Stimulated activated CD8-positive, alpha-beta memory T cell treated with anti-CD3 and anti-CD28 coated beads, Interleukin-12 subunit alpha, Interleukin-12 subunit beta, amount 100 ng/mL, for 4 hours (primary cell): Measurements from ENCODE around the gene ATP8B1.
"Not testable (repeated sequence)": the region's sequence is repeated elsewhere in the genome, so short reads cannot be mapped to it uniquely, and the experiment has no call there.

Source experiments
- DNase-seq: peaks from one replicate; pipeline ENCODE4 v3.0.0-alpha.2; 2020; ENCODE audit warnings: low read depth

ATP8B1 gene

DNA sequence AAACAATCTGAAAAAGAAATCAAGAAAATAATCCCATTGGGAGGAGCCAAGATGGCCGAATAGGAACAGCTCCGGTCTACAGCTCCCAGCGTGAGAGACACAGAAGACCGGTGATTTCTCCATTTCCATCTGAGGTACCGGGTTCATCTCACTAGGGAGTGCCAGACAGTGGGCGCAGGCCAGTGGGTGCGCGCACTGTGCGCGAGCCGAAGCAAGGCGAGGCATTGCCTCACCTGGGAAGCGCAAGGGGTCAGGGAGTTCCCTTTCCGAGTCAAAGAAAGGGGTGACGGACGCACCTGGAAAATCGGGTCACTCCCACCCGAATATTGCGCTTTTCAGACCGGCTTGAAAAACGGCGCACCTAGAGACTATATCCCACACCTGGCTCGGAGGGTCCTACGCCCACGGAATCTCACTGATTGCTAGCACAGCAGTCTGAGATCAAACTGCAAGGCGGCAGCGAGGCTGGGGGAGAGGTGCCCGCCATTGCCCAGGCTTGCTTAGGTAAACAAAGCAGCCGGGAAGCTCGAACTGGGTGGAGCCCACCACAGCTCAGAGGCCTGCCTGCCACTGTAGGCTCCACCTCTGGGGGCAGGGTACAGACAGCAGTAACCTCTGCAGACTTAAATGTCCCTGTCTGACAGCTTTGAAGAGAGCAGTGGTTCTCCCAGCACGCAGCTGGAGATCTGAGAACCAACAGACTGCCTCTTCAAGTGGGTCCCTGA is 83.7 kb downstream of the ATP8B1 start:
- not testable (repeated sequence) for DNase-seq

DNA sequence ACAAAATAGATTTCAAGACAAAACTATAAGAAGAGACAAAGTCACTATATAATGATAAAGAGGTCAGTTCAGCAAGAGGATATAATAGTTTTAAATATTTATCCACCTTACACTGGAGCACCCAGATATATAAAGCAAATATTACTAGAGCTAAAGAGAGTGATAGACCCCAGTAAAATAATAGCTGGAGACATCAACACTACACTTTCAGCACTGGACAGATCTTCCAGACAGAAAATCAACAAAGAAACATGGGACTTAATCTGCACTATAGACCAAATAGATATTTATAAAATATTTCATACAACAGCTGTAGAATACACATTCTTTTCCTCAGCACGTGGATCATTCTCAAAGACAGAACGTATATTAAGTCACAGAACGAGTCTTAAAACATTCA is 86.6 kb downstream of the ATP8B1 start:
- no peak for DNase-seq

DNA sequence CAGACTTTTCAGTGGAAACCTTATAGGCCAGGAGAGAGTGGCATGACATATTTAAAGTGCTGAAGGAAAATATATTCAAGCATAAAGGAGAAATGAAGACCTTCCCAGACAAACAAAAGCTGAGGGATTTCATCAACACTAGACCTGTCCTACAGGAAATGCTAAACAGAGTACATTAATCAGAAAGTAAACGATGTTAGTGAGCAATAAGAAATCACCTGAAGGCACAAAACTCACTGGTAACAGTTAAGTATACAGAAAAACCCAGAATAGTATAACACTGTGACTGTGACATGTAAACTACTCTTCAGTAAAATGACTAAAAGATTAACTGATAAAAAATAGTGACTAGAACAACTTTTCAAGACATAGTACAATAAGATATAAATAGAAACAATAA is 87.4 kb downstream of the ATP8B1 start:
- DNase-seq, result no peak

DNA sequence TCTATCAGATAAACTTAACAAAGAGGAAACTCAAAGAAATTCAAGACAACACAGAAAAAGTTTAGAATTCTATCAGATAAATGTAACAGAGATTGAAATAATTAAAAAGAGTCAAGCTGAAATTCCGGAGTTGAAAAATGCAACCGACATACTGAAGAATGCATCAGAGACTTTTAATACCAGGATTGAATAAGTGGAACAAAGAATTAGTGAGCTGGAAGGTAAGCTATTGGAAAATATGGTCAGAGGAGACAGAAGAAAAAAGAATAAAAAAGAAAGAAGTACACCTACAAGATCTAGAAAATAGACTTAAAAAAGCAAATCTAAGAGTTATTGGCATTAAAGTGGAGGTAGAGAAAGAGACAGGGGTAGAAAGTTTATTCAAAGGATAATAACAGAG is 88.0 kb downstream of the ATP8B1 start:
- DNase-seq, result no peak

DNA sequence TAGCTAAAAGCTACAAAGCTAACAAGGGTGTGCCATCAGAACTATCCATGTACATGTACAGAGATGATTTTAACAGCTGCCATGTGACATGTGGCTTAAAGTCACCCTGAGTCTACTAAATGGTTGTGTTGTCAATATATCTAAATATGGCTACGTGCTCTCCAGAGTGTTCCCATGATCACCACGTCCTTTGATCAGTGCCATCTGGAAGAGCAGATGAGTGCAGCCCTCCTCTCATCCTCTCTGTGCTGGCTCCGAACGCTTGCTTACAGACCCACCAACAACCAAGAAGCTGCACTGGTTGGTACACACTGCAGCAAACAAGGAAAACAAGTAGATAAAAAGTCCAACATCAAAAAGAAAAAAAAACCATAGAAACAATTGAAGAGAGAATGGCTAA is 92.9 kb downstream of the ATP8B1 start:
- no peak for DNase-seq

DNA sequence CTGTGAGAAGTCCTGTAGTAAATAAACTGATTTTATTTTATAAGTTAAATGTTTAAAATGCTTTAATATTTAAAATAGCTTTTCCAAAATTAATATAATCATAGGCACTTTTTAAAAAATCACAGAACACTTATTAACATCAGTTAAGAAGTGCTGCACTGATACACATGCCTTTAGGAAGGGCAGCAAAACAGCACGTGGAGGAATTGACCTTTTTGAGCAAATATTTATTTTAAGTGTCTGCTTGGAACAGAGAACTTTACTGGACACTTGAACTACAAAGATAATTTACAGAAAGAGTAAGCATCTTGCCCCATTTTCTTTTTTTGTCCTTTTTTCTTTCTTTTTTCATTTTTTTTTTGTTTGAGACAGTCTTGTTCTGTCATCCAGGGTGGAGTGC is 93.8 kb downstream of the ATP8B1 start:
- no peak for DNase-seq

DNA sequence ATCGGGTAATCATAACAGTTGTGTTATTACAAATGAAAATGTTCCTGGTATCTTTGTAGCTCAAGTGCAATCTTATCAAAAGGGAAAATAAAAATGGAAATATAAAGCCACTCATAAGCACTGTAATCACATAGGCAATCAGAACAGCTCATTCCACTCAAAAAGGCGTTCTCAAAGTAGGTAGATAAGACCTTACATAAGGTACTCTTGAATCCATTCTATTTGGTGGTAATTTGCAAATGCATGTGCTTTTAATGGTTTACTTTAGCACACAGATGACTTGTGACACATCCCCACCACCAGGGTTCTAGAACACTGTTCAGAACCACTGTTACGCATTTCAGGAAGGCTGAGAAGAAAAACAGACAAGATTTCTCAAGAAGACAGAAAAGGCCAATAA is 94.8 kb downstream of the ATP8B1 start:
- no peak for DNase-seq

DNA sequence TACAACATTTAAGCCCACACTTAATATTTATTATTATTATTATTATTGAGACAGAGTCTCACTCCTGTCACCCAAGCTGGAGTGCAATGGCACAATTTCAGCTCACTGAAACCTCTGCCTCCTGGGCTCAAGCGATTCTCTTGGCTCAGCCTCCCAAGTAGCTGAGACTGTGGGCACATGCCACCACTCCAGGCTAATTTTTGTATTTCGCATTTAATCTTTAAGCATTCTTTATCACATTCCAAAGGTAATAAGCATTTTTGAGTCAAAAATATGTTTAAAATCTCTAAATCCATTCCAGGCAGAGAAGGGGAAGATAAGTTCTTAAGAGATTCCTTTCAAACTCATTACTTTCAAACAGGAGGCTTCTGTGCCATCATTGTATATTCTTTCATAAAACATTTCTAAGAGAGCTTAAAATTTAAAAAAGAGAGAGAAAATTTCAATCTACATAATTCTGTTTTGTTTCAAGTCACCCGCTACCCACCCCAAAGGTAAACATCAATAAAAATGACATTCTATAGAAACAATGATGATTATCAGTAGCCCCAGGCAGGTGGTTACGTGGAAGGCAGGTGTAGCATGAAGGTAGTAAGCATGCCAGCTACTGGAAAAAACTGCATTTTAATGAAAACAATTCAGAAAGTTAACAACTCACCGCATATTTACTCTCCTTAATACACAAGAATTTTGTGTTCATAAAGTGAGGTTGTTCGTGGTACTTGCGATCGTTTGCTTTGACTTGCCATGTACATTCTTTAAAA is 97.1 kb downstream of the ATP8B1 start:
- no peak for DNase-seq

DNA sequence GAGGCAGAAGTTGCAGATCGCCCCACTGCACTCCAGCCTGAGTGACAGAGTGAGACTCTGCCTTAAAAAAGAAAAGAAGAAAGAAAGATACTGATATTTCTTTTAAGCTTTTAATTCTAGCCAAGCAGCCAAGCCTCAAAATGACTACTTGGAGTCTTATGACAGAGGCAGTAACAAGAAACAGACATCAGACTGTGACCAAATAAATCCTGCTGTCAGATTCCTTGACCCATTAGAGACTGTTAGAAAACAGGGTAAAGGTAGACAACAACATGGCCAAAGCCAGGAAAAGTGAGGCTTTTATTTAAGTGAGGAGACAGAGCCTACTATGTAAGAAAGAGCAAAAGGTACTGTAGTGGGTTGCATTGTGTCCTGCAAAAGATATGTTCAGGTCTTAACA is 98.1 kb downstream of the ATP8B1 start:
- no peak for DNase-seq

DNA sequence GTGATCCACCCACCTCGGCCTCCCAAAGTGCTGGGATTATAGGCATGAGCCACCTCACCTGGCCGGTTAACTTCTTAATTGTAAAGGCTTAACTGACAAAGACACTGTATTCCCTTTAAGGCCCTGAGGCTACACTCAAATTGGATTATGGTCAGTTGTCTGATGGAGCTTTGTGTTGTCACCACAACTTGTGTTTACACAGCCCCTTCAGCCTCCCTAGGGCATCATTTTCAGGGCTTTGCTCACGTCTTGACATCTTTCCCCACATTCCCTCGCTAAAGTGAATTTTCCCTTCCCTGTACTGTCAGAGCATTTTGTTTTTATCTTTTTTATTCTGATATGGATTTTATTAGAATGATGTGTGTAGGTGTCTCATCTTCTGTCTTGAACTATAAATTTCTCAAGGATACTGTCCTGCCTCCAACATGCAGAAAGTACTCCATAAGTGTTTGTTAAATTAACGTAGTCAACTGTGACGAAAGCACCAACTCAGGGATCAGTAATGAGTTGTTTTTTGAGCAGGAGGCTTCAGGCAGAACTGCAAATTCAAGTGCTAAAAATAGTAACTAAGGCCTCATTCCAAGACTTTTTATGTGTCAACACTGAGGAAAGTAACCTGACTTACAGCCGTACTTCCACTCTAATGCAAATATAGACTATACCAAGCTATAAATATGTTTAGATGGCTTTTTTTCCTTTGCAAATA is 104.4 kb downstream of the ATP8B1 start:
- DNase-seq, result no peak

DNA sequence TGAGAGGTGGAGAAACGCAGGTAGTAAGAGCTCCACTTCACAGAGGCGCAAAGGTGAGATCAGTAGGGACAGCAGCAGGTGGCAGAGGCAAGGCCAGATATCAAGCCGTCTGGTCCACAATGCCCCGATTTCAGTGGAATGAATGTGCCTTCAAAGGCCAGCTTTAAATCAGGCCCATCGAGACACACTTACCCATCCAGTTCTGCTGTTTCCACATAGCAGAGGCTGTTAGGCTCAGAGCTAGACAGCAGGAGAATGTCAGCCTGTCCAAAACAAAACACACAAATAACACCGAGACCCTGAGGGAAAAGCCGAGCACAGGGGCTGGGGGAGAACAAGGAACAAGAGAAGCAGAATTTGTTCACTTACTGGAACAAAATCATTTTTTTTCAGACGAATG is 105.7 kb downstream of the ATP8B1 start:
- DNase-seq, result no peak

DNA sequence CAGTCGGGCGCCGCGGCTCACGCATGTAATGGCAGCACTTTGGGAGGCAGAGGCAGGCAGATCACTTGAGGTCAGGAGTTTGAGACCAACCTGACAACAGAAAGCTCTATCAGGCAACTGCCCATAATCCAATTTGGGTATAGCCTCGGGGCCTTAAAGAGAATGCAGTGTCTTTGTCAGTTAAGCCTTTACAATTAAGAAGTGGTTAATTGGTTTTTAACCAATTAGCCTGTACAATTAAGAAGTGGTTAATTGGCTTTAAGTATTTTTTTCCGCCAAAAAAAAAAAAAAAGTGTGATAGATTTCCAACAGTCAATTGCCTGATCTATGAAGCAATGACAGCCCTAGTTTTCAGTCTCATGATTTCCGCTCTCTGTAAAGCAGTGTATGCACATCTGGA is 106.8 kb downstream of the ATP8B1 start:
- DNase-seq, result no peak

DNA sequence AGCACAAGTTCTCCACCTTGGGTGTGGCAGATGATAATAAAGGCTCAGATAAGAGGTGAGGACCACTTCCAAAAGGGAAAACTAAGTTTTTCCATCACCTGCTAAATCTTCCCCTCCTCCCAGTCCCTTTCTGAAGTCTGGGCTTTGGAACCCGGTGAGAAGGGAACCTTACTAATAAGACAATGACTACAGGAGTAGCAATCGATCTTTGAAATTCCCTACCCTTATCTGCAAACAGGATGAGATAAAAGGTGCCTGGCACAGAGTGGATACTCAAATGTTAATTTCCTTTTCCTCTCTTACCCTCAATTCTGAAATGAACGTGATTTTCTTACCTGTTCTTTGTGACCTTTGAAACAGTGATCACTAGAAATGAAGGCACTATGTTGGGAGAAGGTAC is 111.8 kb downstream of the ATP8B1 start:
- no peak for DNase-seq

DNA sequence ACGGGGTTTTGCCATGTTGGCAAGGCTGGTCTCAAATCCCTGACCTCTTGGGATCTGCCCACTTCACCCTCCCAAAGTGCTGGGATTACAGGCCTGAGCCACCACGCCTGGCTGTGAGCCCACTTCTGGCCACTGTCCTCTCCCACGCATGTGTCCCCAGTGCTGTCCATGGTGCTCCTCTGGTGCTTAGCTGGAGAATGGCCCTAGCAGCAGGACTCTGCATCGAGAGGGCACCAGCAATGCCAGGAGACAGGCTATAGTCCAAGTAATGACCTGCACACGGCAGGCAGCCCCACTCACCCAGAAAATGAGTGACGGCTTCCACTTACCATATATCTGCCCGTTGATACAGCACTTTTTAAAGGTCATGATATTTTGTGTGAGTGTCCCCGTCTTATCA is 115.1 kb downstream of the ATP8B1 start:
- DNase-seq, result no peak

DNA sequence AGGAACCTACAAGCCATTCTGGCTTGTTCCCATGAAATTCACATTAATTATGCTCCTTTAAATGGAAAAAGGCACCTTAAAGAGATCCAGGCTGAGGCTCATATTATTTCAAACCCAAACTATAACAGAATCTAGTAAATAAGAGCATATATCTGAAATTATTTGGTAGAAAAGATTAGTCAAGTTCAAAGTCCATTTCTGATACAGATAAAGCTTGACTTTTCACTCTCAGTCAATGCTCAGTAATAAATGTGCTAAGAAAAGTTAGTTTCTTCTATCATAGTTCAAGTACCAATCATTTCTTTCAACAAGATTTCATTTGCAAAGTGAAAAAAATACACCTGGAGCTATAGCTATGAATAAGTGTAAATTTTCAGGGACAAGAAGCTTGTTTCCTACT is 119.6 kb downstream of the ATP8B1 start:
- no peak for DNase-seq

DNA sequence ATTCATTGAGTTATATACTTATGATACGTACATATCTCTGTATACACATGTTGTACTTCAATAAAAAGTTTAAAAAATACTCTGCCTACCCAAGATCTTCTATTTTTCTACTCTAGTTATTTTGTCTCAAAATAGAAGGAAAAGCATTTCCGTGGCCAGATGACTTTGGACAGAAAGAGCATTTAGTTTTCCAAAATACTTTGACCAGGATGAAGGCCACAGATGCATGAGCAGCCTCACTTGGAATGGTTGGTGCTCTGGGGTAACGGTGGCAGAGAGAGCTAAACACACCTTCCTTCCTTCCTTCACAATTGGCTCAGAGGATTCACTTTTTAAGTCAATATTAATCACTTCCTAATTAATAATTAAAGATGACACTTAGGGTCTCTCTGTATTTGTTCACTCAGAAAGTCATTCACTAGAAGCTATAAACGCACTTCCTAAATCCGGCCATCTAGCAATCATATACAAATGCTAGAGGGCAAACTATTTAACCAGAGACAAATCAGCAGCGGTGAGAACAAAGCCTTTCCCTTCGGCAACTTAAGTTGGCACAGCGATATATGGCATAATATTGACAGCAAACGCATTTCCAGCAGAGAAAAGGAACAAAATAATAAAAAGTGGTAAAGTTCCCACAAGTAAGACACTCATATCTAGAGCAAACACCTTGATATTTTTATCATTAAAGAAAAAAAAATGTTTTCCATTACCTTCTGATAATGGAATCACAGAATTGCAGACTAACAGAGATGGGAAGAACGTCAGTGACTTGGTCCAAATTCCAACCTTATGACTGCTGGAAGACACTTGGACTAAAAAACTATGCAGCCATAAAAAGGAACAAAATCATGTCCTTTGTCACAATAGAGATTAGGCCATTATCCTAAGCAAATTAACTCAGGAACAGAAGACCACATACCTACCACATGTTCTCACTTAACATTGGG is 125.6 kb downstream of the ATP8B1 start:
- DNase-seq, result no peak

DNA sequence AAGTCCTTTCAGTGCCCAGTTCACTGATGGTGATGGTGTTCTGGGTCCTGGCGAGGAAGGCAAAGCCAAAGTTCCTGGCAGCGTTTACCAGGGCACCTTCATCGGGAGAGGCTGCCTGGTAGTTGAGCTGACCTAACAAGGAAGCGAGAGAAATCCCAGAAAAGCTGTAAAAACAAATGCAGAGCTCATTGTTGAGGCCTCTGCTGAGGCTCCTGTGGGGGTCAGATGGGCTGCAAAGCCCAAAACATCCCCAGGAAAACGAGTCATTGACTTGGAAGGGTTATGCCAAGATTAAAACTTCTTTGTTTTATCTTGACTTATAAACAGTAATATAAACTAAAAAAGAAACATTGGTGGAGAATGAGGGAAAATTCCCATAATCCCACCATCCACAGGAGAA is 128.2 kb downstream of the ATP8B1 start:
- DNase-seq, result no peak

DNA sequence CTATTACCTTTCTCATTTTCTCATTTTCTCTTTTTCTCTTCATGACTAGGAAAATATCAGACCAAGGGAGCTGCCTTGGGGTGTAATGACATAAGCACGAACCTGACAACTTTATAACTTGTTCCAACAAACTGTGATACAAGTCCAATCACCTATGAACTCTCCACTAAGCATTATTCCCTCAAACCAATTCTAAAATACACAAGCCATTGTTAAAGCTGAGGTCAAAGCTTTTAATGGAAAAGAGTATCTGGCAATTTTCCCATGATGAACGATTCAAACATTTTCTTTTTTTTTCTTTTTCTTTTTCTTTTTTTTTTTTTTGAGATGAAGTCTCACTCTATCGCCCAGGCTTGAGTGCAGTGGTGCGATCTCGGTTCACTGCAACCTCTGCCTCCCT is 133.1 kb downstream of the ATP8B1 start:
- no peak for DNase-seq

DNA sequence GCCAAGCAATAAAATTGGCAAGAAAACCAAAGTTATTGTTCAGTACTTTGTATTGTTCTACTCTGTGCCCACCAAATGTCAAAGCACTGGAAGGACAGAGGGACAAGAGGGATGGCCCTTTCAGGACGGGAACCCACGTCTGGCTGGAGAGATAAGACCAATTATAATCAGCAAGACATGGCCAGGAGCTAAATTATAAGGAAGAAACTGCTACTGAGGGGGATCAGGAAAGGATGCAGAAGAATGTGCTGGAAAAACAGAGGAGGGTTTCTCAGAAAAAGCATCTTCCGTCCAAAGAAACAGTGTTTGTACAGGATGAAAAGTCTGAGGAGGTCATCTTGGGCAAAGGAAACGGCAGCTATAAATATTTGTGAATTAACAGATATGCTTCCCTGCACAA is 135.1 kb downstream of the ATP8B1 start:
- DNase-seq, result no peak

DNA sequence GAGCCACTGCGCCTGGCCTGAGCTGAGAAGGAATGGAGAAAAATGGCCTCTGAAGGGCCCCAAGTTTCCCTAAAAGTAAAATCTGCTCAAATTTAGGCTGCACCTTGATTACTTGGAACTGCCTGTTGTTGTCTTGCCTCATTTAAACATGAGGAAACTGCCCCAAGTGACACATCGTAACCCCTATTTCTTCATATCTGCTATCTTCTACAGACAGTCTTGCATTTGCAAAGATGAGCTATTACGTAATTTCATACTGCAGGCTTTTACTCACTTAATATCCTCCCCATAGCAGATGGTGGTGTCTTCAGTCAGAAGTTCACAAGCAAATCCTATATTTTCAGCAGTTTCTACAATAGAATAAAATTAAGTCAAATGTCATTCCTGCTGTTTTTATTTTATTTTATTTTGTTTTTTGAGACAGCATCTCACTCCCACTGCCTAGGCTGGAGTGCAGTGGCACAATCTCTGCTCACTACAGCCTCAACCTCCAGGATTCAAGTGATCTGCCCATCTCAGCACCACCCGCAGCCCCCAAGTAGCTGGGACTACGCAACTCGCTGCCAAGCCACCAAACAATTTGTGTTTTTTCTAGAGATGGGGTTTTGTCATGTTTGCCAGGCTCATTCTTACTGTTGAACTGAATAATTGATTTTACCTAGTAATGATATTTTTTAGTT is 136.2 kb downstream of the ATP8B1 start:
- DNase-seq, result no peak

DNA sequence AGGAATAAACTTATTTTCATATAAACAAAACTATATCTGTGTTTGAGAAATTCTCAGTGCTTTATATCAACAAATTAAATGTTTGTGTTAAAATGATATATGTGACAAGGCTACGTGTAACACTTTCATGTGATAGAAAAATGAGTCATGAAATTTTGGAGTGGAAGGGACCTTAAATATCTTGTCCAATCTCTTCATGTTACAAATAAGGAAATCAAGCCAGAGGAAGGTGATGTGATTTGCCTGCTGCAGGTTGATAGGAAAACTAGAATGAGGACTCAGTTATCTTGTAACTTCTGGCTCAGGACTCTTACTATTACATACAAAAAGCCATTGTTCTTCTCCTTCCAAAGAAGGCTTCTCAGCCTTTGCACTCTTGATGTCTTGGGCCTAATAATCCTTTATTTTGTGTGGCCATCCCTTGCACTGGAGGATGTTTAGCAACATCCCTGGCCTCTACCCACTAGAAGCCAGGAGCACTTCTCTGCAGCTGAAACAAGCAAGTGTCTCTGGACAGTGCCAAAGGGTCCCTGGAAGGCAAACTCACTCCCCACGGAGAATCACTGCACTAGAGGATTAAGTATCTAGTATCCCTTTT is 138.4 kb downstream of the ATP8B1 start:
- DNase-seq, result no peak
